GM12878 (cell line): Measurements from ENCODE around the gene PIEZO2. TPM values are rescaled to one million over a fixed set of nuclear protein-coding genes. Genes with fewer than 3 reads are reported as not detected.

Experiments used
- ATAC-seq: fragments of 200-7000 bp; cut with Tn5 transposase; 3 replicates; pipeline ENCODE4 v1.9.1; 2020; ENCODE audit warnings: mild to moderate bottlenecking, moderate library complexity
- BruUV-seq: library from RNA; stranded (reverse); fragments of 400-500 nt; replicated peaks from 2 replicates; lab custom pipeline; 2021; lab: Mats Ljungman, UMichigan
- CTCF ChIA-PET: fragments of 300-600 bp; sonication (Branson Sonifier 250); formaldehyde crosslinking; extraction: SDS; loops from one replicate; lab custom pipeline; 2021; ENCODE audit warnings: inconsistent platforms; lab: Yijun Ruan, JAX
- POLR2A ChIA-PET: fragments of 350-600 bp; formaldehyde crosslinking; extraction: SDS; loops from one replicate; lab custom pipeline; 2021; ENCODE audit warnings: inconsistent platforms; lab: Charles Lee
- RAD21 ChIA-PET: fragments of 300-600 bp; sonication (Branson Sonifier 250); formaldehyde crosslinking; loops from one replicate; lab custom pipeline; 2023; ENCODE audit warnings: antibody characterized with exemption; ENCODE audit not compliant: unreplicated experiment; lab: Charles Lee
- SMC1A ChIA-PET: fragments of 300-600 bp; sonication (Branson Sonifier 250); formaldehyde crosslinking; loops from one replicate; lab custom pipeline; 2023; ENCODE audit not compliant: unreplicated experiment, uncharacterized antibody; lab: Charles Lee
- DNase-seq: peaks from one replicate; pipeline ENCODE4 v3.0.0-alpha.2; 2011; ENCODE audit warnings: low read depth, low spot score
- FAIRE-seq: peaks from 3 replicates; lab custom pipeline; 2011; peaks lifted over from hg19 to GRCh38; lab: Jason Lieb, UNC
- H2AFZ ChIP-seq: 2 replicates; pipeline ENCODE4 v1.6.0; 2011; ENCODE audit warnings: low read depth, low read length, control low read depth; ENCODE audit not compliant: control insufficient read depth
- H3K27ac ChIP-seq: 2 replicates; pipeline ENCODE4 v1.5.1; 2011; ENCODE audit warnings: control low read depth; ENCODE audit not compliant: control insufficient read depth, insufficient read depth
- H3K27me3 ChIP-seq, 2 experiments: replicated peaks in 1 of 2; 2 replicates each; pipeline versions ENCODE4 v1.6.0 to v1.6.1; 2011; ENCODE audit warnings: low read length in 1 of 2; ENCODE audit not compliant: control insufficient read depth in 2 of 2, insufficient read depth in 2 of 2
- H3K36me3 ChIP-seq, 2 experiments: 2 replicates each; pipeline ENCODE4 v1.5.1; 2011; ENCODE audit warnings: low read length in 1 of 2; ENCODE audit not compliant: control insufficient read depth in 2 of 2, insufficient read depth in 2 of 2
- H3K4me1 ChIP-seq: 2 replicates; pipeline ENCODE4 v1.6.1; 2011; ENCODE audit warnings: mild to moderate bottlenecking, low read length, moderate library complexity, mixed read lengths; ENCODE audit not compliant: control insufficient read depth, insufficient read depth
- H3K4me2 ChIP-seq: 2 replicates; pipeline ENCODE4 v1.6.0; 2011; ENCODE audit warnings: control low read depth; ENCODE audit not compliant: control insufficient read depth, insufficient read depth
- H3K4me3 ChIP-seq: fragments of 200-600 bp; sonication (generic); 2 replicates; pipeline ENCODE4 v1.5.1; 2016
- H3K79me2 ChIP-seq: 2 replicates; pipeline ENCODE4 v1.6.0; 2011; ENCODE audit warnings: low read length; ENCODE audit not compliant: control insufficient read depth, insufficient read depth
- H3K9ac ChIP-seq: 2 replicates; pipeline ENCODE4 v1.8.0; 2011; ENCODE audit warnings: low read length, control low read depth, mixed read lengths; ENCODE audit not compliant: control insufficient read depth, insufficient read depth
- H3K9me3 ChIP-seq: replicated peaks from 3 replicates; pipeline ENCODE4 v1.5.1; 2011; ENCODE audit warnings: mild to moderate bottlenecking, low read length; ENCODE audit not compliant: control insufficient read depth, insufficient read depth
- H4K20me1 ChIP-seq: 2 replicates; pipeline ENCODE4 v1.6.0; 2011; ENCODE audit not compliant: control insufficient read depth, insufficient read depth
- CHD2 ChIP-seq: IDR thresholded peaks from 2 replicates; pipeline ENCODE4 v1.6.1; 2011; ENCODE audit warnings: low read depth, low read length, improper control_type of control experiment, borderline replicate concordance
- CREB1 ChIP-seq: IDR thresholded peaks from 2 replicates; pipeline ENCODE4 v1.6.1; 2012; ENCODE audit warnings: low read depth, mild to moderate bottlenecking, inconsistent platforms
- FOXK2 ChIP-seq: fragments of 450-650 bp; IDR thresholded peaks from 2 replicates; pipeline ENCODE4 v1.6.1; 2017; ENCODE audit warnings: mild to moderate bottlenecking, moderate library complexity
- GABPA ChIP-seq: IDR thresholded peaks from 2 replicates; pipeline ENCODE4 v1.6.1; 2014; ENCODE audit warnings: antibody characterized with exemption, low read depth, mild to moderate bottlenecking, inconsistent platforms
- IKZF1 ChIP-seq: fragments of 450-650 bp; conservative IDR thresholded peaks from 2 replicates; pipeline ENCODE4 v1.6.1; 2017; ENCODE audit warnings: antibody characterized with exemption, mild to moderate bottlenecking
- IRF5 ChIP-seq: fragments of 450-650 bp; IDR thresholded peaks from 2 replicates; pipeline ENCODE4 v1.6.1; 2017; ENCODE audit warnings: borderline replicate concordance
- MEF2A ChIP-seq: IDR thresholded peaks from 2 replicates; pipeline ENCODE4 v1.6.1; 2011; ENCODE audit warnings: low read depth, mild to moderate bottlenecking, low read length, moderate library complexity; ENCODE audit not compliant: insufficient read depth
- NFXL1 ChIP-seq: fragments of 450-650 bp; IDR thresholded peaks from 2 replicates; pipeline ENCODE4 v1.6.1; 2017; ENCODE audit warnings: antibody characterized with exemption, mild to moderate bottlenecking, borderline replicate concordance
- NR2C2 ChIP-seq: IDR thresholded peaks from 2 replicates; pipeline ENCODE4 v1.6.1; 2011; ENCODE audit warnings: borderline replicate concordance, low read depth; ENCODE audit not compliant: control insufficient read depth, insufficient read length
- RB1 ChIP-seq: fragments of 450-650 bp; formaldehyde crosslinking; IDR thresholded peaks from 2 replicates; pipeline ENCODE4 v1.6.1; 2017; ENCODE audit warnings: mild to moderate bottlenecking, borderline replicate concordance
- RUNX3 ChIP-seq: IDR thresholded peaks from 2 replicates; pipeline ENCODE4 v1.6.1; 2012; ENCODE audit warnings: low read length, inconsistent platforms
- SPI1 ChIP-seq: IDR thresholded peaks from 2 replicates; pipeline ENCODE4 v1.6.1; 2011; ENCODE audit warnings: low read depth, mild to moderate bottlenecking, low read length, moderate library complexity, borderline replicate concordance; ENCODE audit not compliant: insufficient read depth
- USF2 ChIP-seq: IDR thresholded peaks from 2 replicates; pipeline ENCODE4 v1.6.1; 2011; ENCODE audit warnings: low read depth, low read length, improper control_type of control experiment, borderline replicate concordance
- ZNF24 ChIP-seq: fragments of 450-650 bp; IDR thresholded peaks from 2 replicates; pipeline ENCODE4 v1.6.1; 2017; ENCODE audit warnings: antibody characterized with exemption, mild to moderate bottlenecking
- WGBS: methylation state at CpG from one replicate; pipeline ENCODE4 v1.1.6; 2016; ENCODE audit warnings: low lambda C conversion rate; ENCODE audit not compliant: insufficient replicate concordance, insufficient coverage; ENCODE audit errors: missing lambda C conversion rate; 5-methylcytosine and 5-hydroxymethylcytosine counted together
- in situ Hi-C: fragments of 300-500 bp; cut with MboI; formaldehyde crosslinking; loops from 9 replicates; pipeline ENCODE4 v1.14.3; 2018; ENCODE audit warnings: mixed read lengths
- intact Hi-C: fragments of 100-400 bp; cut with micrococcal nuclease; formaldehyde crosslinking; loops from one replicate; pipeline ENCODE4 v1.14.2; 2022; ENCODE audit not compliant: unreplicated experiment
- polyA plus RNA-seq, 11 experiments: library from polyadenylated mRNA; depleted of rRNA in 4 of 11; unstranded in 6 of 11; stranded (reverse) in 5 of 11; fragments of >200 nt; fragmentation: Nextera tagmentation in 4 of 11; fragmentation: Illumina TruSeq in 1 of 11; extraction: Ambion mirVana in 4 of 11; extraction: Trizol in 1 of 11; gene quantifications; 1 replicate in 1 of 11; 2 replicates in 10 of 11; pipeline versions ENCODE4 v1.2.1 to v1.2.3, GENCODE V29; 2011 to 2016; ENCODE audit warnings: inconsistent platforms in 2 of 11, missing spikeins in 2 of 11, low read depth in 1 of 11
- total RNA-seq, 4 experiments: library from RNA; depleted of rRNA in 3 of 4; stranded (reverse); fragments of >200 nt in 3 of 4; fragmentation: Illumina TruSeq in 1 of 4; extraction: Trizol in 1 of 4; gene quantifications; 2 replicates each; pipeline versions ENCODE4 v1.2.1 to v1.2.3, GENCODE V29; 2013 to 2021
- TF ChIP-seq, protein P1 (sequence below): IDR thresholded peaks from 2 replicates; pipeline ENCODE4 v1.6.1; 2011; ENCODE audit warnings: borderline replicate concordance, low read depth, mild to moderate bottlenecking, moderate library complexity, low read length; ENCODE audit not compliant: insufficient read depth, poor library complexity, severe bottlenecking
- TF ChIP-seq, protein P2 (sequence below): IDR thresholded peaks from 2 replicates; pipeline ENCODE4 v1.6.1; 2011; ENCODE audit warnings: borderline replicate concordance, low read depth, mild to moderate bottlenecking, moderate library complexity, mixed read lengths, low read length; ENCODE audit not compliant: insufficient read depth; ENCODE audit errors: extremely low read length

The PIEZO2 gene
- total and polyA plus RNA-seq, 10 of the 15 experiments (the other 5 are each of a cell fraction or from before 2014, with no cell fraction given): 6.7 to 42.3 (median 27.4) TPM

GRCh38 chr18:11002796-11003195, 146.6 kb downstream of the PIEZO2 start:
- in situ Hi-C loops (no loop called here), intact Hi-C loops (no loop called here)
- 51% methylated on average over 4 of the region's 4 CpGs for WGBS
- no TSS peak for BruUV-seq
- Histone ChIP-seq H3K27ac (peak overlapping the region; percentile 59), H3K9me3 (peaks cover 11% of the 10 kb centered on the region), H3K79me2 (peaks cover 26% of the 10 kb centered on the region), H2AFZ (peak overlapping the region; percentile 42; the same call in 1 of the 2 replicates), H3K4me1 (peaks cover 23% of the 10 kb centered on the region), H3K36me3 (peaks cover 0 to 3% of the 10 kb centered on the region in 2 experiments; a peak in 1 of 4 replicates), H4K20me1 (no peaks in the 10 kb centered on the region), H3K9ac (no peak overlapping the region), H3K4me3 (no peak overlapping the region), H3K27me3 (no peaks in the 10 kb centered on the region), H3K4me2 (0 out of 2 replicates have a peak overlapping the region, but pooled peaks have one; percentile 39)
- ChIA-PET SMC1A (interaction anchor here (1.2 to 1.6 kb wide), 5 partner anchors 18 to 44 kb away, joined by 3 to 10 read pairs (median 6); no protein-coding TSS in a partner anchor), CTCF (interaction anchor here (1.2 to 1.3 kb wide), 2 partner anchors 38 to 40 kb away, joined by 3 read pairs; no protein-coding TSS in a partner anchor), RAD21 (interaction anchor here (0.7 to 1.2 kb wide), 3 partner anchors 46 to 152 kb away, joined by 3 to 5 read pairs (median 3); no protein-coding TSS in a partner anchor), POLR2A (interaction anchor here (0.8 to 1.8 kb wide), 2 partner anchors 19 to 25 kb away, joined by 3 to 4 read pairs; no protein-coding TSS in a partner anchor)
- FAIRE-seq: no peak
- no peak for ATAC-seq
- DNase-seq: no peak
- TF ChIP-seq ZNF24 (no peak), IKZF1 (no peak), IRF5 (no peak), NR2C2 (no peak), FOXK2 (no peak), CHD2 (no peak), USF2 (no peak), CREB1 (peak; percentile 52; the same call in 1 of the 2 replicates), RUNX3 (peak; percentile 36; the same call in 1 of the 2 replicates), MEF2A (no peak), SPI1 (peak; percentile 48; the same call in 1 of the 2 replicates), NFXL1 (no peak), RB1 (no peak), GABPA (peak; percentile 67)
- TF ChIP-seq, protein P1, sequence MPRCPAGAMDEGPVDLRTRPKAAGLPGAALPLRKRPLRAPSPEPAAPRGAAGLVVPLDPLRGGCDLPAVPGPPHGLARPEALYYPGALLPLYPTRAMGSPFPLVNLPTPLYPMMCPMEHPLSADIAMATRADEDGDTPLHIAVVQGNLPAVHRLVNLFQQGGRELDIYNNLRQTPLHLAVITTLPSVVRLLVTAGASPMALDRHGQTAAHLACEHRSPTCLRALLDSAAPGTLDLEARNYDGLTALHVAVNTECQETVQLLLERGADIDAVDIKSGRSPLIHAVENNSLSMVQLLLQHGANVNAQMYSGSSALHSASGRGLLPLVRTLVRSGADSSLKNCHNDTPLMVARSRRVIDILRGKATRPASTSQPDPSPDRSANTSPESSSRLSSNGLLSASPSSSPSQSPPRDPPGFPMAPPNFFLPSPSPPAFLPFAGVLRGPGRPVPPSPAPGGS: no peak
- TF ChIP-seq, protein P2, sequence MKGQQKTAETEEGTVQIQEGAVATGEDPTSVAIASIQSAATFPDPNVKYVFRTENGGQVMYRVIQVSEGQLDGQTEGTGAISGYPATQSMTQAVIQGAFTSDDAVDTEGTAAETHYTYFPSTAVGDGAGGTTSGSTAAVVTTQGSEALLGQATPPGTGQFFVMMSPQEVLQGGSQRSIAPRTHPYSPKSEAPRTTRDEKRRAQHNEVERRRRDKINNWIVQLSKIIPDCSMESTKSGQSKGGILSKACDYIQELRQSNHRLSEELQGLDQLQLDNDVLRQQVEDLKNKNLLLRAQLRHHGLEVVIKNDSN: no peak
